ENCODE results near the gene CBLC.
A peak's percentile ranks its signal among the peaks of the same experiment; 100 is the strongest.
"Not testable (repeated sequence)": the region's sequence is repeated elsewhere in the genome, so short reads cannot be mapped to it uniquely, and the experiment has no call there.

Gene CBLC

DNA sequence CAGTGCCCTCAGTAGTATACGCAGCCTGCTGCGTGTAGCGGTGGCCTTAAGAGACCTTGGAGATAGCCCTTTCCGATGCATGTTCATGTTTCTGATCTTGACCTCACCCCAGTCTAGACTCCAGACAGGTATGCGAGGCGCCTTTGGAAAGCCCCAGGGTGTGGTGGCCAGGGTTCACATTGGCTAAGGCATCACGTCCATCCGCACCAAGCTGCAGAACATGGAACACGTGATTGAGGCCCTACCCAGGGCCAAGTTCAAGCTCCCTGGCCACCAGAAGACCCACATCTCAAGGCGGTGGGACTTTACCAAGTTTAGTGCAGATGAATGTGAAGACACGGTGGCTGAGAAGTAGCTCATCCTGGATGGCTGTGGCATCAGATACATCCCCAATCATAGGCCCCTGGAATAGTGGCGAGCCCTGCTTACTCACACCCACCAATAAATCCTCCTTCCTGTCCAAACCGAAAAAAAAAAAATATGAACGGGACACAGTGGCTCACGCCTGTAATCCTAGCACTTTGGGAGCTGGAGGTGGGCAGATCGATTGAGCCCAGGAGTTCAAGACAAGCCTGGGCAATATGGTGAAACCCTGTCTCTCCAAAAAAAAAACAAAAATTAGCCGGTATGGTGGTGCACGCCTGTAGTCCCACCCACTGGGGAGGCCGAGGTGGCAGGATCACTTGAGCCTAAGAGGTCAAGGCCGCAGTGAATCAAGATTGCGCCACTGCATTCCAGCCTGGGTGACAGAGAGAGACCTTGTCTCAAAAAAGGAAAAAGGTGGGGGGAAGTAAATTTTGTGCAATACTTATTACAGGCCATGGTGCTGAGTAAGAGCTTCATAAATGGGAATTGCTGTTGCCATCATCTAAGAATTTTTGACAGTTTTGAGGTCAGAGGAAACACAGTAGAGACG lies 12.4 kb upstream of the CBLC start:
- no peak for DNase-seq (ENCODE audit: low spot score)

- no peak for DNase-seq (ENCODE audit: low spot score)
Measured at GRCh38 chr19:44765949-44766335, 11.7 kb upstream of the CBLC start.

DNA sequence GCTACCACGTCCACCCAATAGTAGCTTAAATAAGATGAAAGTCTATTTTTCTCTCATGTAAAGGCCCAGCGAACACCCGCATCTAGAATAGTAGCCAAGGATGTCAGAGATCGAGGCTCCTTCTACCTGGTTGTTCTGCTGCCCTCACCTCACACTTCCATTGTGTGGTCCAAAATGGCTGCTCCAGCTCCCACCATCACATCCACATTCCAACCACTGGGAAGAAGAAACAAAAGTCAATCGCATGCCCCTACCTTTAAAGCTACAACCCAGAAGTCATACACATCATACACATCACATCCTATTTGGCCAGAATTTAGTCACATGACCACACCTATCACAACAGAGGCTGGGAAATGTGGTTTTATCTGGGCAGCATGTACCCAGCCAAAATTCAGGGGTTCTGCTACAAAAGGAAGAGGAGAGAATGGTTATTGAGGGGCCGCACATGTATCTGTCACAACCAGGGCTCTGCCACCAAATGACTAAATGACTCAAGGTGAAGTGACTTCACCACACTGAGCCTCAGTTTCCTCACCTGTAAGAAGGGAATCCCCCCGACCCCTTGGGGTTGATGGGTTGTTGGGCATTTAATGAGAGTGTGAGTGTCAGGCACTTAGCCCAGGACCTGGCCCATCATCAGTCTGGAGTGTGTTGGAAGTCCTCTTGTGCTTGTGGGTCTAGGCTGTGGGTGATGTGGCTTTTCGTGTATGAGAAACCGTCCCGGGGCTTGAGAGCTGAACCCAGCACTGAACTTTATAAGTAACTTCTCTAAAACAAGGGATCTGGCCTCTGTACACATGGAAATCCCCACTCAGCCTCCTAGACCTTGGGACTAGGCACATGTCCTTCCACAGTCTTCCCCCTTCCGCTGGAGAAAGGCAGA lies 10.2 kb upstream of the CBLC start:
- no peak for DNase-seq (ENCODE audit: low spot score)

DNA sequence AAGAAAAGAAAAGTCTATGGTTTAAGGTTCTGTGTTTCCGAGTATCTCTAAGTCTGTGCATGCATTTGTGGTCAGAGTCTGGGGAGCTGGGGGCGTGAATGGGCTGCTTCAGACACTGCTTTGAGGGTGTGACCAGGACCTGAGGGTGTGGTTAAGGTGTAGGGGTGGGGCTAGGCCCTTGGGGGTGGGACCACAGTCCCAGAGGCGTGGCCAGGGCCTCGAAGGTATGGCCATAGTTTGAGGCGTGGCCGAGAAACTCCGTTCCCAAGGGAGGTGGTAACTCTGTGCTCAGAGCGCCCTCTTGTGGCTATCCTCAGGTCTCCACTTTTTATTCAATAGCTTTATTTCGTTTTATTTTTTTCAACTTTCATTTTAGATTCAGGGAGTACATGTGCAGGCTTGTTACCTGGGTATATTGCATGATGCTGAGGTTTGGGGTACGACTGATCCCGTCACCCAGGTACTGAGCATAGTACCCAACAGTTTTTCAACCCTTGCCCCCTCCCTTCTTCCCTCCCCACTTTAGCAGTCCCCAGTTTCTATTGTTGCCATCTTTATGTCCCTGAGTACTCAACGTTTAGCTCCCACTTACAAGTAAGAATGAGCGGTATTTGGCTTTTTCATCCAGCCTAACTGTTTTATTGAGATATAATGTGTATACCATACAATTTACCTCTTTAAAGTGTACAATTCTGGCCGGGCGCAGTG lies 7.0 kb upstream of the CBLC start:
- DNase-seq (ENCODE audit: low spot score): peak; percentile 93

- DNase-seq (ENCODE audit: low spot score): not testable (repeated sequence)
Measured at GRCh38 chr19:44772144-44772543, 5.5 kb upstream of the CBLC start.

DNA sequence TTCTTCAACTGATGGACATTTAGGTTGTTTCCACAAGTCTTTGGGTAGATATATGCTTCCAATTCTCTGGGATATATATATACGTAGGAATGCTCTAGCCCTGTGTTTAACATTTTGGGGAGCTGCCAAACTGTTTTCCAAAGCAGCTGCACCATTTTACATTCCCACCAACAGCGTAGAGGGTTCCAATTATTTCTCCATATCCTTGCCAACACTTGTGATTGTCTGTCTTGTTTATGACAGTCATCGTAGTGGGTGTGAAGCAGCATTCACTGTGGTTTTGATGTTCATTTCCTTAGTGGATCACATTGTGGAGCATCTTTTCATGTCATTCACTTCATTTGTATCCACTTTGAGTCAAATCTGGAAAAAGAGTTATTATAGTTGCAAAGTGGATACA lies 4.7 kb upstream of the CBLC start:
- no peak for DNase-seq (ENCODE audit: low spot score)

- no peak for DNase-seq (ENCODE audit: low spot score)
Measured at GRCh38 chr19:44775676-44776240, 1.9 kb upstream of the CBLC start.

DNA sequence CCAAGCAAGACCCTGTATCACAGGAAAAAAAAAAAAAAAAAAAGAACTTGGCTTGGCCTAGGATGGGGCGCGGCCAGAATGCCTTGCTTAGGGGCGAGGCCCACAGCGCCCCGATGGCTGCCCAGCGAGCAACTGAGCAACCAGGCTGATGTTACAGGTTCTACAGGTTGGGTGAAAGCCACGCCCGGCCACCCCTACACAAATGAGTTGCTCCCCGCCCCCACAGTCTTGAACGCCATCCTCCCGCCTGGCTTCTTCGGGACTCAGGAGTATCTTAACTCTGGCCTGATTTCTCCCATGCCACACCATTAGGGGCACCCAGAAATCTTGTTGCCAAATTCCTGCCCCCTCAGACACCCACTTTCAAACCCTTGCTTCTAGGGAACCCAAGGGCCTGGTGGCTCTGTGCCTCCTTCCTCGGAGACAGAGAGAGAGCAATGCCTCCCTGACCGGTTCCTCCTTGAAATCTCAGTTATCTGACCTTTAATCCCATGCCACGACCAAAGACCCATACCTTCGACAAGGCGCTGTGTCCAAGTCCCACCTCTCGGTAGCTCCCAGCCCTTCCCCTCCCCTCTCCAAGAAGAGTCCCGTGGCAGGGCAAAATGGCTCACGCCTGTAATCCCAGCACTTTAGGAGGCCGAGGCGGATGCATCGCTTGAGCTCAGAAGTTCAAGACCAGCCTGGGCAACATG lies 1.1 kb upstream of the CBLC start:
- no peak for DNase-seq (ENCODE audit: low spot score)

GRCh38 chr19:44779150-44779549 lies 1.5 kb downstream of the CBLC start:
- DNase-seq (ENCODE audit: low spot score): no peak

- not testable (repeated sequence) for DNase-seq (ENCODE audit: low spot score)
Measured at GRCh38 chr19:44781694-44782093, 4.0 kb downstream of the CBLC start.

- DNase-seq (ENCODE audit: low spot score): no peak
Measured at GRCh38 chr19:44782729-44783128, 5.0 kb downstream of the CBLC start.

DNA sequence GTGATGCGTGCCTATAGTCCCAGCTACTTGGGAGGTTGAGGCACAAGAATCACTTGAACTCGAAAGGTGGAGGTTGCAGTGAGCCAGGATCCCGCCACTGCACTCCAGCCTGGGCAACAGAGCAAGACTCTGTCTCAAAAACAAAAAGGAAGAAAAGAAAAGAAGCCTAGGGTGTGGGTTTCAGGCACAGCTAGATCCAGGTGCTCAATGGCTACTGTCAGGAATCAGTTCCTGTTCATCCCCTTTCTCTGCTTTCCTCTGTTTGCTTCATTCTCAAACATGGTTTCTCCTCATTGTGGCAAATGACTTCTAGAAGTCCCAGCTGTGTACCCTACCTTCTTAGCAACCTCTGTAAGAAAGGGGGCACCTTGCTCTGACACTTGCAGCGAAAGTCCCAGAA lies 5.9 kb downstream of the CBLC start:
- no peak for DNase-seq (ENCODE audit: low spot score)

- DNase-seq (ENCODE audit: low spot score): no peak
Measured at GRCh38 chr19:44785271-44785670, 7.6 kb downstream of the CBLC start.

GRCh38 chr19:44785993-44786392 lies 8.3 kb downstream of the CBLC start:
- no peak for DNase-seq (ENCODE audit: low spot score)

GRCh38 chr19:44788971-44789370 lies 11.3 kb downstream of the CBLC start:
- no peak for DNase-seq (ENCODE audit: low spot score)

GRCh38 chr19:44789943-44790483 lies 12.3 kb downstream of the CBLC start:
- DNase-seq (ENCODE audit: low spot score): no peak

DNA sequence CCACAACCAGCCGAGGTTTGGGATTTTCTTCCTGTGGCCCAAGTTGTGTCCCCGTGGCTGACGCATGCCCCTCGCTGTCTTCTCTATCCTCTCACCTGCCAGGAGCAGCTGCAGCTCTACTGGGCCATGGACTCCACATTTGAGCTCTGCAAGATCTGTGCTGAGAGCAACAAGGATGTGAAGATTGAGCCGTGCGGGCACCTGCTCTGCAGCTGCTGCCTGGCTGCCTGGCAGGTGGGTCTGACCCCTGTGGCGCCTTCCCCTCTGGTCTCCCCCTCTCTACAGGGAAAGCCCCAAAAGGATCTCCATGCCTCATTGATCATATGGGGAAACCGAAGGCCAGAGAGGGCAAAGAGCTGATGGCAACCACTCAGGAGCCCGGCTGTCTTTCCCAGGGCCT lies 14.6 kb downstream of the CBLC start:
- no peak for DNase-seq (ENCODE audit: low spot score)

DNA sequence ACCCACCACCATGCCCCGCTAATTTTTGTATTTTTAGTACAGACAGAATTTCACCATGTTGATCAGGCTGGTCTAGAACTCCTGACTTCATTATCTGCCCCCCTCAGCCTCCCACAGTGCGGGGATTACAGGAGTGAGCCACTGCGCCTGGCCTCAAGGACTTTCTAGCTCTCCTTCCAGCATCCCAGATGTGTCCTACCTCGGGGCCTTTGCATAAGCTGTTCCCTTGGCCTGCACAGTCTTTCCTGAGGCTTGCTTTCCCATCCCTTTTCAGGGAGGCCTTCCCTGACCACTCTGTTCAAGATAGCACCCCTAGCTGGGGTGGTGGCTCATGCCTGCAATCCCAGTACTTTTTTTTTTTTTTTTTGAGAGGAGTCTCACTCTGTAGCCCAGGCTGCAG lies 16.9 kb downstream of the CBLC start:
- DNase-seq (ENCODE audit: low spot score): no peak

GRCh38 chr19:44795398-44795987 lies 17.8 kb downstream of the CBLC start:
- no peak for DNase-seq (ENCODE audit: low spot score)

DNA sequence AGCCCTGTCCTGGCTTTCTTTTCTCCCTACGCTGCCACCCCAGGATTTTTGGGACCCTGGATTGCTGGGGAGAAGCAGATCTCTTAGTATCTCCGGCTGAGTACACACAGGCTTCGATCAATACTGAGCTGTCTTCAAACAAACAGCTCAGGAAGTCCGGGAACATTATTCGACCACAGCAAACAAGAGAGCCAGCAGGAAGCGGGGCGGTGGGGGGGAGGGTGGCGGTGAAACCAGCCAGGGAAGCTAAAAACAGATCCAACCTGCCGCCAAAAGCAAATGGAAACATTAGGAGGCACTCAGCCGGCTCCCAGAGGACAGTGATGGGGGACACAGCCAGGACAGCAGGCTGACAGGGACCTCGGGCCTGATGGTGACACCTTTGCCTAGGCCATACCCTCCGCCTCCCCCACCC lies 19.0 kb downstream of the CBLC start:
- DNase-seq (ENCODE audit: low spot score): no peak
